ENCODE measurements around the gene THRSP.

The THRSP gene

DNA sequence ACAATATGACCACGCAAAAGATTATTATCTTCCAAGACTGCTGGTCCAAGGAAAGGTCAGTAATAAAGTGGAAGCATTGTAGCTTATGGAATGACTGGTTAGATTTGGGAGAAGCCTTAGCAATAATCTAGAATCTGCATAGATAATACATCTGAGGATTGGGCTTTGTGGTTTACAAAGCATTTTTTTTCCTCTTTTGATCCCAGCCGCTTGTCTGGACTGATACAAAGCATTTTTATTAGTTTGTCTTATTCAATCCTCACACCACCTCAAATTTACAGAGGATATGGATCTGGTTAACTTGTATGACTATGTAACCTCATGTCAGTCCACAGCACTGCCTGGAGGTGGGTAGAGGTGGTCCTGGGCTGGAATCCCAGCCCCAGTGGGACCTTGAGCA is 990 bp upstream of the THRSP start:
- TF ChIP-seq TOX (CRISPR knock-in tag; IDR thresholded peaks at IDR 0.05; ENCODE audit: borderline replicate concordance), result no peak
- no peak for TF ChIP-seq BACH2 (CRISPR knock-in tag; IDR thresholded peaks at IDR 0.05; ENCODE audit: borderline replicate concordance)
- TF ChIP-seq CSDC2 (CRISPR knock-in tag; IDR thresholded peaks at IDR 0.05), result no peak
- no peak for TF ChIP-seq ZFP30 (CRISPR knock-in tag; IDR thresholded peaks at IDR 0.05)
- TF ChIP-seq ZC3H10 (CRISPR knock-in tag; IDR thresholded peaks at IDR 0.05), result no peak
- no peak for TF ChIP-seq ZFP3 (CRISPR knock-in tag; IDR thresholded peaks at IDR 0.05)
- TF ChIP-seq, protein P1, sequence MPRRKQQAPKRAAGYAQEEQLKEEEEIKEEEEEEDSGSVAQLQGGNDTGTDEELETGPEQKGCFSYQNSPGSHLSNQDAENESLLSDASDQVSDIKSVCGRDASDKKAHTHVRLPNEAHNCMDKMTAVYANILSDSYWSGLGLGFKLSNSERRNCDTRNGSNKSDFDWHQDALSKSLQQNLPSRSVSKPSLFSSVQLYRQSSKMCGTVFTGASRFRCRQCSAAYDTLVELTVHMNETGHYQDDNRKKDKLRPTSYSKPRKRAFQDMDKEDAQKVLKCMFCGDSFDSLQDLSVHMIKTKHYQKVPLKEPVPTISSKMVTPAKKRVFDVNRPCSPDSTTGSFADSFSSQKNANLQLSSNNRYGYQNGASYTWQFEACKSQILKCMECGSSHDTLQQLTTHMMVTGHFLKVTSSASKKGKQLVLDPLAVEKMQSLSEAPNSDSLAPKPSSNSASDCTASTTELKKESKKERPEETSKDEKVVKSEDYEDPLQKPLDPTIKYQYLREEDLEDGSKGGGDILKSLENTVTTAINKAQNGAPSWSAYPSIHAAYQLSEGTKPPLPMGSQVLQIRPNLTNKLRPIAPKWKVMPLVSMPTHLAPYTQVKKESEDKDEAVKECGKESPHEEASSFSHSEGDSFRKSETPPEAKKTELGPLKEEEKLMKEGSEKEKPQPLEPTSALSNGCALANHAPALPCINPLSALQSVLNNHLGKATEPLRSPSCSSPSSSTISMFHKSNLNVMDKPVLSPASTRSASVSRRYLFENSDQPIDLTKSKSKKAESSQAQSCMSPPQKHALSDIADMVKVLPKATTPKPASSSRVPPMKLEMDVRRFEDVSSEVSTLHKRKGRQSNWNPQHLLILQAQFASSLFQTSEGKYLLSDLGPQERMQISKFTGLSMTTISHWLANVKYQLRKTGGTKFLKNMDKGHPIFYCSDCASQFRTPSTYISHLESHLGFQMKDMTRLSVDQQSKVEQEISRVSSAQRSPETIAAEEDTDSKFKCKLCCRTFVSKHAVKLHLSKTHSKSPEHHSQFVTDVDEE (CRISPR knock-in tag; IDR thresholded peaks at IDR 0.05), result no peak
- TF ChIP-seq, protein P2, sequence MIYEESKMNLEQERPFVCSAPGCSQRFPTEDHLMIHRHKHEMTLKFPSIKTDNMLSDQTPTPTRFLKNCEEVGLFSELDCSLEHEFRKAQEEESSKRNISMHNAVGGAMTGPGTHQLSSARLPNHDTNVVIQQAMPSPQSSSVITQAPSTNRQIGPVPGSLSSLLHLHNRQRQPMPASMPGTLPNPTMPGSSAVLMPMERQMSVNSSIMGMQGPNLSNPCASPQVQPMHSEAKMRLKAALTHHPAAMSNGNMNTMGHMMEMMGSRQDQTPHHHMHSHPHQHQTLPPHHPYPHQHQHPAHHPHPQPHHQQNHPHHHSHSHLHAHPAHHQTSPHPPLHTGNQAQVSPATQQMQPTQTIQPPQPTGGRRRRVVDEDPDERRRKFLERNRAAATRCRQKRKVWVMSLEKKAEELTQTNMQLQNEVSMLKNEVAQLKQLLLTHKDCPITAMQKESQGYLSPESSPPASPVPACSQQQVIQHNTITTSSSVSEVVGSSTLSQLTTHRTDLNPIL (CRISPR knock-in tag; IDR thresholded peaks at IDR 0.05; ENCODE audit: low read depth), result no peak
- TF ChIP-seq, protein P3, sequence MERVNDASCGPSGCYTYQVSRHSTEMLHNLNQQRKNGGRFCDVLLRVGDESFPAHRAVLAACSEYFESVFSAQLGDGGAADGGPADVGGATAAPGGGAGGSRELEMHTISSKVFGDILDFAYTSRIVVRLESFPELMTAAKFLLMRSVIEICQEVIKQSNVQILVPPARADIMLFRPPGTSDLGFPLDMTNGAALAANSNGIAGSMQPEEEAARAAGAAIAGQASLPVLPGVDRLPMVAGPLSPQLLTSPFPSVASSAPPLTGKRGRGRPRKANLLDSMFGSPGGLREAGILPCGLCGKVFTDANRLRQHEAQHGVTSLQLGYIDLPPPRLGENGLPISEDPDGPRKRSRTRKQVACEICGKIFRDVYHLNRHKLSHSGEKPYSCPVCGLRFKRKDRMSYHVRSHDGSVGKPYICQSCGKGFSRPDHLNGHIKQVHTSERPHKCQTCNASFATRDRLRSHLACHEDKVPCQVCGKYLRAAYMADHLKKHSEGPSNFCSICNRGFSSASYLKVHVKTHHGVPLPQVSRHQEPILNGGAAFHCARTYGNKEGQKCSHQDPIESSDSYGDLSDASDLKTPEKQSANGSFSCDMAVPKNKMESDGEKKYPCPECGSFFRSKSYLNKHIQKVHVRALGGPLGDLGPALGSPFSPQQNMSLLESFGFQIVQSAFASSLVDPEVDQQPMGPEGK (CRISPR knock-in tag; IDR thresholded peaks at IDR 0.05; ENCODE audit: borderline replicate concordance), result no peak
- TF ChIP-seq, protein P4, sequence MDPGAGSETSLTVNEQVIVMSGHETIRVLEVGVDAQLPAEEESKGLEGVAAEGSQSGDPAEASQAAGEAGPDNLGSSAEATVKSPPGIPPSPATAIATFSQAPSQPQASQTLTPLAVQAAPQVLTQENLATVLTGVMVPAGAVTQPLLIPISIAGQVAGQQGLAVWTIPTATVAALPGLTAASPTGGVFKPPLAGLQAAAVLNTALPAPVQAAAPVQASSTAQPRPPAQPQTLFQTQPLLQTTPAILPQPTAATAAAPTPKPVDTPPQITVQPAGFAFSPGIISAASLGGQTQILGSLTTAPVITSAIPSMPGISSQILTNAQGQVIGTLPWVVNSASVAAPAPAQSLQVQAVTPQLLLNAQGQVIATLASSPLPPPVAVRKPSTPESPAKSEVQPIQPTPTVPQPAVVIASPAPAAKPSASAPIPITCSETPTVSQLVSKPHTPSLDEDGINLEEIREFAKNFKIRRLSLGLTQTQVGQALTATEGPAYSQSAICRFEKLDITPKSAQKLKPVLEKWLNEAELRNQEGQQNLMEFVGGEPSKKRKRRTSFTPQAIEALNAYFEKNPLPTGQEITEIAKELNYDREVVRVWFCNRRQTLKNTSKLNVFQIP (CRISPR knock-in tag; IDR thresholded peaks at IDR 0.05; ENCODE audit: borderline replicate concordance, low read depth), result no peak
- no peak for TF ChIP-seq ISL1 (CRISPR knock-in tag; IDR thresholded peaks at IDR 0.05)
- TF ChIP-seq, protein P5, sequence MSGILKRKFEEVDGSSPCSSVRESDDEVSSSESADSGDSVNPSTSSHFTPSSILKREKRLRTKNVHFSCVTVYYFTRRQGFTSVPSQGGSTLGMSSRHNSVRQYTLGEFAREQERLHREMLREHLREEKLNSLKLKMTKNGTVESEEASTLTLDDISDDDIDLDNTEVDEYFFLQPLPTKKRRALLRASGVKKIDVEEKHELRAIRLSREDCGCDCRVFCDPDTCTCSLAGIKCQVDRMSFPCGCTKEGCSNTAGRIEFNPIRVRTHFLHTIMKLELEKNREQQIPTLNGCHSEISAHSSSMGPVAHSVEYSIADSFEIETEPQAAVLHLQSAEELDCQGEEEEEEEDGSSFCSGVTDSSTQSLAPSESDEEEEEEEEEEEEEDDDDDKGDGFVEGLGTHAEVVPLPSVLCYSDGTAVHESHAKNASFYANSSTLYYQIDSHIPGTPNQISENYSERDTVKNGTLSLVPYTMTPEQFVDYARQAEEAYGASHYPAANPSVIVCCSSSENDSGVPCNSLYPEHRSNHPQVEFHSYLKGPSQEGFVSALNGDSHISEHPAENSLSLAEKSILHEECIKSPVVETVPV (CRISPR knock-in tag; IDR thresholded peaks at IDR 0.05), result no peak
- no peak for TF ChIP-seq PPARA (CRISPR knock-in tag; IDR thresholded peaks at IDR 0.05; ENCODE audit: borderline replicate concordance)
- TF ChIP-seq ARNTL (CRISPR knock-in tag; IDR thresholded peaks at IDR 0.05; ENCODE audit: borderline replicate concordance, low read depth), result no peak
- no peak for TF ChIP-seq ZNF8 (CRISPR knock-in tag; IDR thresholded peaks at IDR 0.05)
- no peak for TF ChIP-seq ESRRG (CRISPR knock-in tag; IDR thresholded peaks at IDR 0.05)
- no peak for TF ChIP-seq TCF4 (CRISPR knock-in tag; IDR thresholded peaks at IDR 0.05; ENCODE audit: borderline replicate concordance)
- no peak for TF ChIP-seq RARB (CRISPR knock-in tag; IDR thresholded peaks at IDR 0.05)
- ATAC-seq, result no peak

DNA sequence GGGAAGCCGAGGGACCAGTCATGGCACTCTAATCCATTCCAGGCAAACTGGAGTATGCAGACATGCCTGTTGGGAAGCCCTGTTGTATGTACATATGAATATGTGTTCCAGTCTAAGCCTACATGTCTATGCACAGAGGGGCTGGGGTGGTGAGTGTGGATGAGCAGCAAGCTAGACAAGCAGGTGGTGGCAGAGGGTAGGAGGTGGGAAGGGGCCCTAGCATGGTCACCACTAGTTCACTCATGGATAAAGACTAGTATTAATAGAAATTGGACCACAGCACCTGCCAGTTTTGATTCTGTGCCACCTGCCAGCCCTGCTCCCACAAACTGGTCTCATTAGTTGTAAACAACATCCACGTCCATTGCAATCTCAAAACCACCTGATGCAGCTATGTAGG is 1.5 kb downstream of the THRSP start:
- TF ChIP-seq PPARA (CRISPR knock-in tag; IDR thresholded peaks at IDR 0.05; ENCODE audit: borderline replicate concordance) (no peak), ZFP30 (CRISPR knock-in tag; IDR thresholded peaks at IDR 0.05) (no peak), ZC3H10 (CRISPR knock-in tag; IDR thresholded peaks at IDR 0.05) (no peak), OSR1 (CRISPR knock-in tag; IDR thresholded peaks at IDR 0.05) (no peak), TOX (CRISPR knock-in tag; IDR thresholded peaks at IDR 0.05; ENCODE audit: borderline replicate concordance) (no peak), ARNTL (CRISPR knock-in tag; IDR thresholded peaks at IDR 0.05; ENCODE audit: borderline replicate concordance, low read depth) (no peak)
- no peak for ATAC-seq

DNA sequence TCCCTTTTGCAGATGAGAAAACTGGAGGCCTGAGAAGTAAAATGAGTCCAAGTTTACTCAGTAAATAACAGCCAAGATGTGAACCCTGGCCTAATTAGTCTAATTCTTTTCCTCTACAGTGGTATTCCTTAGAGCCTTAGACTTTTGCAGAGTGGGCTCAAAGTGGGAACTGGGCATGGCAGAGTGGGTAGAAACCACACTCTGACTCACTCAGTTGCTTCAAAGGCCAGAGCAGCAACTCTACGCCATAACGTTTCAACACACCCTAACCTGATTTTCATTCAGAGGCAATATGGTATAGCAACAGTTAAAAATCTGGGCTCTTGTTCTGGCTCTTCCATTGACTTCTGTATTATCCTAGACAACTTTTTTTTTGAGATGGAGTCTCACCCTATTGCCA is 2.8 kb downstream of the THRSP start:
- ATAC-seq, result no peak
- no peak for TF ChIP-seq ISL1 (CRISPR knock-in tag; IDR thresholded peaks at IDR 0.05)
- no peak for TF ChIP-seq TCF4 (CRISPR knock-in tag; IDR thresholded peaks at IDR 0.05; ENCODE audit: borderline replicate concordance)
- TF ChIP-seq ZFP30 (CRISPR knock-in tag; IDR thresholded peaks at IDR 0.05), result no peak
- no peak for TF ChIP-seq ZNF8 (CRISPR knock-in tag; IDR thresholded peaks at IDR 0.05)
- TF ChIP-seq, protein P5 (CRISPR knock-in tag; IDR thresholded peaks at IDR 0.05), result no peak
- TF ChIP-seq, protein P4 (CRISPR knock-in tag; IDR thresholded peaks at IDR 0.05; ENCODE audit: borderline replicate concordance, low read depth), result no peak
- TF ChIP-seq RARB (CRISPR knock-in tag; IDR thresholded peaks at IDR 0.05), result no peak
- TF ChIP-seq BACH2 (CRISPR knock-in tag; IDR thresholded peaks at IDR 0.05; ENCODE audit: borderline replicate concordance), result no peak
- no peak for TF ChIP-seq PPARA (CRISPR knock-in tag; IDR thresholded peaks at IDR 0.05; ENCODE audit: borderline replicate concordance)
- TF ChIP-seq SNAI2 (CRISPR knock-in tag; IDR thresholded peaks at IDR 0.05), result no peak
- TF ChIP-seq, protein P1 (CRISPR knock-in tag; IDR thresholded peaks at IDR 0.05), result no peak
- no peak for TF ChIP-seq ZC3H10 (CRISPR knock-in tag; IDR thresholded peaks at IDR 0.05)
- TF ChIP-seq ESRRG (CRISPR knock-in tag; IDR thresholded peaks at IDR 0.05), result no peak
- TF ChIP-seq ZFP3 (CRISPR knock-in tag; IDR thresholded peaks at IDR 0.05), result no peak
